ENCODE measurements around the gene KBTBD13.
"Not testable (repeated sequence)": the region's sequence is repeated elsewhere in the genome, so short reads cannot be mapped to it uniquely, and the experiment has no call there.

KBTBD13 gene

GRCh38 chr15:65069179-65069578 is 7.4 kb upstream of the KBTBD13 start:
- no peak for DNase-seq (ENCODE audit: low read depth in 2 of 2)

- DNase-seq (ENCODE audit: low read depth in 2 of 2), result no peak
Measured at GRCh38 chr15:65069779-65070546, 6.6 kb upstream of the KBTBD13 start.

- no peak for DNase-seq (ENCODE audit: low read depth in 2 of 2)
Measured at GRCh38 chr15:65071381-65071811, 5.2 kb upstream of the KBTBD13 start.

- DNase-seq (ENCODE audit: low read depth in 2 of 2), result no peak
Measured at GRCh38 chr15:65072027-65072426, 4.5 kb upstream of the KBTBD13 start.

GRCh38 chr15:65072617-65073016 is 3.9 kb upstream of the KBTBD13 start:
- DNase-seq (ENCODE audit: low read depth in 2 of 2), result no peak

GRCh38 chr15:65074946-65075345 is 1.6 kb upstream of the KBTBD13 start:
- not testable (repeated sequence) for DNase-seq (ENCODE audit: low read depth in 2 of 2)

GRCh38 chr15:65075607-65076395 is 745 bp upstream of the KBTBD13 start:
- not testable (repeated sequence) for DNase-seq (ENCODE audit: low read depth in 2 of 2)

- no peak for DNase-seq (ENCODE audit: low read depth in 2 of 2)
Measured at GRCh38 chr15:65077291-65077980, 890 bp downstream of the KBTBD13 start.

GRCh38 chr15:65077981-65078352 is 1.4 kb downstream of the KBTBD13 start:
- peak in 1 of 2 donors; percentile 2 for DNase-seq (ENCODE audit: low read depth in 2 of 2)

GRCh38 chr15:65079580-65079979 is 3.0 kb downstream of the KBTBD13 start:
- no peak for DNase-seq (ENCODE audit: low read depth in 2 of 2)

GRCh38 chr15:65081270-65081669 is 4.7 kb downstream of the KBTBD13 start:
- no peak for DNase-seq (ENCODE audit: low read depth in 2 of 2)

GRCh38 chr15:65081758-65082157 is 5.2 kb downstream of the KBTBD13 start:
- peak; percentile 8 to 13 for DNase-seq (ENCODE audit: low read depth in 2 of 2)

GRCh38 chr15:65082303-65082953 is 5.9 kb downstream of the KBTBD13 start:
- DNase-seq (ENCODE audit: low read depth in 2 of 2), result no peak

- no peak for DNase-seq (ENCODE audit: low read depth in 2 of 2)
Measured at GRCh38 chr15:65083262-65083701, 6.7 kb downstream of the KBTBD13 start.

- DNase-seq (ENCODE audit: low read depth in 2 of 2), result no peak
Measured at GRCh38 chr15:65084500-65085206, 8.1 kb downstream of the KBTBD13 start.

GRCh38 chr15:65085207-65085753 is 8.7 kb downstream of the KBTBD13 start:
- DNase-seq (ENCODE audit: low read depth in 2 of 2), result no peak

GRCh38 chr15:65085990-65086679 is 9.6 kb downstream of the KBTBD13 start:
- DNase-seq (ENCODE audit: low read depth in 2 of 2), result no peak

GRCh38 chr15:65086680-65087111 is 10.2 kb downstream of the KBTBD13 start:
- no peak for DNase-seq (ENCODE audit: low read depth in 2 of 2)

- DNase-seq (ENCODE audit: low read depth in 2 of 2), result no peak
Measured at GRCh38 chr15:65087411-65087810, 10.9 kb downstream of the KBTBD13 start.
